GM18508 (cell line): ENCODE data around the gene NDST1.

Source experiments
- ATAC-seq: cut with Tn5 transposase; IDR thresholded peaks from one replicate; pipeline ENCODE4 v1.9.1; 2021; ENCODE audit warnings: moderate number of reproducible peaks; ENCODE audit not compliant: insufficient read depth, unreplicated experiment

NDST1 gene

GRCh38 chr5:150561192-150561512 lies 53.2 kb downstream of the NDST1 start:
- ATAC-seq, result no peak

GRCh38 chr5:150561571-150562275 lies 53.8 kb downstream of the NDST1 start:
- no peak for ATAC-seq

DNA sequence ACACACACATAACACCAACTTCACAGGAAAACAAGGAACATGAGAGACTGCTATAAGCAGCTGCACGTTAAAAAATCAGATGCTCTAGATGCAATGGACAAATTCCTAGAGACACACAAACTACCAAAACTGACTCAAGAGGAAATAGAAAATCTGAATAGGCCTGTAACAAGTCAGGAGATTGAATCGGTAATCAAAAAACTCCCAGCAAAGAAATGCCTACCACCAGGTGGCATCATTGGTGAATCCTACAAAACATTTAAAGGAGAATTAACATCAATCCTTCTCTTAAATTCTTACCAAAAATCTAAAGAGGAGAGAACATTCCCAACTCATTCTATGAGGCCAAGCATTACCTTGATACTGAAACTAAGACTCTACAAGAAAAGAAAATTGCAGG lies 54.9 kb downstream of the NDST1 start:
- no peak for ATAC-seq

DNA sequence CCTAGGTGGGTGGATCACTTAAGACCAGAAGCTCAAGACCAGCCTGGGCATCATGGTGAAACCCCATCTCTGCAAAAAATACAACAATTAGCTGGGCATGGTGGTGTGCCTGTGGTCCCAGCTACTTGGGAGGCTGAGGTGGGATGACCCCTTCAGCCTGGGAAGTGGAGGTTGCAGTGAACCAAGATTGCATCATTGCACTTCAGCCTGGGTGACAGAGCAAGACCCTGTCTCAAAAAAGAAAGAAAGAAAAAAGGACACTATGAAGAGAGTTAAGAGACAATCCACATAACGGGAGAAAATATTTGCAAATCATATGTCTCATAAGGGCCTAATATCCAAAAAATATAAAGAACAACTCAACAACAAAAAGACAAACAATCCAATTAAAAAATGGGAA lies 57.9 kb downstream of the NDST1 start:
- no peak for ATAC-seq

DNA sequence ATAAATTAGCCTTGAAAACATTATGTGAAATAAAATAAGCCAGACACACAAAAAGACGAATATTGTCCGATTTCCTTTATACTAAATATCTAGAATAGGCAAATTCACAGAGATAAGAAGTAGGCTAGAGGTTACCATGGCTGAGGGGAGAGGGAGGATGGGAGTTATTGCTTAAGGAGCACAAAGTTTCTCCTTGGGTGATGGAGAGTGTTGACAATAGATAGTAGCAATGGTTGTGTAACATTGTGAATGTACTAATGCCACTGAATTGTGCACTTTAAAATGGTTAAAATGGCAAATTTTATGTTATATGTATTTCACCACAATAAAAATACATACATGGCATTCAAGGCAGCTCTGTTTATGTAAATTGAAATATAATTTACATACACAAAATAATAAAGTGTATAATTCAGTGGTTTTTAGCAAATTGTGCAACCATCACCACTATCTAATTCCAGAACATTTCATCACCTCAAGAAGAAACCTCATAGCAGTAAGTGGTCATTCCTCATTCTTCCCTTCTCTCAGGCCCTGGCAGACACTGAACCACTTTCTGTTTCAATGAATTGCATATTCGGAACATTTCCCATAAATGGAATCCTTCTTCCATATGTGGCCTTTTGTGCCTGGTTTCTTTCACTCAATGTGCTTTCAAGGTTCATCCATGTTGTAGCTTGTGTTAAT lies 59.2 kb downstream of the NDST1 start:
- ATAC-seq, result no peak

DNA sequence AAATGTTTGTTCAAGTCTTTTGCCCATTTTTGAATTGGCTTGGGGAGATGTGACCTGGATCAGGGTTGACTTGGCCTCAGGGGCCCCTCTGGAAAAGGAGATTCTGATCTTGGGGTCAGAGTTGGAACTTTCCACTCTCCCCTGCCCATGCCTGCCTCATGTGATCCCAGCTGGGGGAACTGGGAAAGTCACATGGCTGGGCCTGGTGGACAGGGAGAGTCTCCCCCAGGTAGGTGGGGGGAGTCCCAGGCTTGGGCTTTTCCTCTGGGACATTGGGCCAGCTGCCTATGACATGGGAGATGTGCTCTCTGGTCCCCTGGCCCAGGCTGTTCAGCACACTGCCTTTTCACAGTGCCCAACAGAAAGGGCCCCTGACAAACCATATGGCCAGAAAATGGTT lies 60.7 kb downstream of the NDST1 start:
- ATAC-seq, result no peak

GRCh38 chr5:150570333-150570732 lies 62.4 kb downstream of the NDST1 start:
- no peak for ATAC-seq

GRCh38 chr5:150571836-150572235 lies 63.9 kb downstream of the NDST1 start:
- no peak for ATAC-seq

GRCh38 chr5:150573216-150573615 lies 65.3 kb downstream of the NDST1 start:
- ATAC-seq, result no peak

GRCh38 chr5:150573867-150574817 lies 66.2 kb downstream of the NDST1 start:
- ATAC-seq, result no peak

- ATAC-seq, result no peak
Measured at GRCh38 chr5:150574818-150575547, 67.1 kb downstream of the NDST1 start.

DNA sequence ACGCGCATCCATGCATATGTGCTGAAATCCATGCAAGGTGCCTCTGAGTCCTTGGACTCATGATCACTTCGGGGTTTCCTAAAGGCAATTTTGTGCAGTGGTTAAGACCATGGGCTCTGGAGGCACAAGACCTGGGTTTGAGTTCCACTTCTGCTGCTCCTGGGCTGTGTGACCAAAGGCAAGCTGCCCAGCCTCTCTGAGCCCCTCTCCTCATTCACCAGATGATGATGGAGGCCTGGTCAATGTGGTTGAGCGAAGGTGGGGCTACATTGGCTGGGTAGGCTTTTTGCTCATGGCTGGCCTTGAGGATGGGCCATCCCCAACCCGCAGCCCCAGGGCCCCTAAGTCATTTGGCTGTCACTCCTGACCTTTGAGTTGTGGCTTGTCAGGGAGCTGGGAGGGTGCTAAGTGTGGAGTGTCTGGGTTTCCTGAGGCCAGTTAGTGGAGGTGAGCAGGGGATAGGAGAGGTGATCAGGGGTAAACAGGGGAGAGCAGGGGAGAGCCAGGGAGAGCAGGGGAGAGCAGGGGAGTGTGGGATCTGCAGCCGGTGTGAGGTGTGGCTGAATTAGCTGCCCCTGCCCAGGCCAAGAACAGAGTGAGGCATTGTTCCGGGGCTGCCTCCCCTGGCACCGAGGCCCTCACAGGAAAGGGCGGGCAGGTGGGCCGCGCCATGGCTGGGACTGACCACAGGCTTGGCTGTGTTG lies 68.0 kb downstream of the NDST1 start:
- ATAC-seq, result no peak

GRCh38 chr5:150576449-150576949 lies 68.6 kb downstream of the NDST1 start:
- ATAC-seq, result no peak

DNA sequence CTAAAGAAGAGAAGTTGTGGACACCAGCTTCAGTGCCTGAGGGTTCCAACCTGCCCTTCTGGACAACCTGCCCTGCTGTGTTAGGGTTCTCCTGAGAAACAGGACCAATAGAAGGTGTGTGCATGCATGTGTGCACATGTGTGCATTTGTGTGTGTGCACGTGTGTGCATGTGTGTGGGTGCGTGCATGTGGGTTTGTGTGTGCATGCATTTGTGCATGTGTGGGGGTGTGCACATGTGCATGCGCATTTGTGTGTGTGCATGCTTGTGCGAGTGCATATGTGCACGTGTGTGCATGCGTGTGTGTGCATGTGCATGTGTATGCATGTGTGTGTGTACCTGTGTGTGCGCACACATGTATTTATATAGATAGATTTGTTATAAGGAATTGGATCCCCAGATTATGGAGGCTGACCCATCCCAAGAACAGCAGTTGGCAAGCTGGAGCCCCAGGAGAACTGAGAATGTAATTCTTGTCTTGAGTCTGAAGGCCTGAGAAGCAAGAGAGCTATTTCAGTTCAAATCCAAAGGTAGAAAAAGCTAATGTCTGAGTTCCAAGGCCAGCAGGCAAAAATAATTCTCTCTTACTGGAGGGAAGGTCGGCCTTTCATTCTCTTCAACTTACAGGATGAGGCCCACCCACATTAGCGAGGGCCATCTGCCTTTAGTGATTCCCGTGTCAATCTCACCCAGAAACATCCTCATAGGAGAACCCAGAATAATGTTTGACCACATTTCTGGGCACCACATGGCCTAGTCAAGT lies 69.6 kb downstream of the NDST1 start:
- no peak for ATAC-seq

- no peak for ATAC-seq
Measured at GRCh38 chr5:150578781-150579461, 71.0 kb downstream of the NDST1 start.

DNA sequence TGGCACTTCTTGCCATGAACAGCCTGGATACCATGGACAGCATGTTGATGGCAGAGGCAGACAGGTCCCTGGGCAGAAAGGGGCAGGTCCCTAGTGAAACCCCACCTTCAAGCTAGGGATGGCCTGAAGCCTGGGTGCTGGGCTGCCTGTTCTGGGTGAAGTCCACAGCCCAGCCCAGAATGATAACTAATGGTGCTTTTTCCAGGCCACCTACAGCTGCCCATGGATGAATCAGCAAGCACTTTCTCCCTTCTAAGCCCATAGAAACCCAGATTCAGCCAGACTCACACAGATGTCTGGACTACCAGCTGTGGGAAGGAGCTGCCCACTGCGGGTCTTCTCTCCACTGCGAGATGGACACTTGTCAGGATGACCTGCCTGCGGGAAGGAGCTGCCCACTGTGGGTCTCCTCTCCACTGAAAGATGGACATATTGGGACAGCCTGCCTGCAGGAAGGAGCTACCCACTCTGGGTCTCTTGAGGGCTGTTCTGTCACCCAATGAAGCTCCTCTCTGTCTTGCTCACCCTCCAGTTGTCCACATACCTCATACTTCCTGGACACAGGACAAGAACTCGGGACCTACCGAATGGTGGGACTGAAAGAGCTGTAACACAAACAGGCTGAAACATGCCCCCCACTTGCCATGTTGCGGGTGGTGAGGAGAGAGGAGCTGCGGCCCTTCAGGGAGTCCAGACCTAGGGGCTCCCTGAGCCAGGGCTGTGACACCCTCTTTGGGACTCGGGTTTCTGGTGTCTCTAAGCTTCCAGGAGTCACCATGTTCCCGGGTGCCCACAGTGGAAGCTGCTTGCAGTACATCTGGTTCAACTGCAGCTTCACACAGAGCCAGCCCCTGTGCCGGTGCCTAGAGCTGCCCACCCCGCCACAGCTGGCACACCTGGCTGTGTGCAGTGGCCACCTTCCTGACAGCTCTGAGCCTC lies 71.8 kb downstream of the NDST1 start:
- no peak for ATAC-seq

DNA sequence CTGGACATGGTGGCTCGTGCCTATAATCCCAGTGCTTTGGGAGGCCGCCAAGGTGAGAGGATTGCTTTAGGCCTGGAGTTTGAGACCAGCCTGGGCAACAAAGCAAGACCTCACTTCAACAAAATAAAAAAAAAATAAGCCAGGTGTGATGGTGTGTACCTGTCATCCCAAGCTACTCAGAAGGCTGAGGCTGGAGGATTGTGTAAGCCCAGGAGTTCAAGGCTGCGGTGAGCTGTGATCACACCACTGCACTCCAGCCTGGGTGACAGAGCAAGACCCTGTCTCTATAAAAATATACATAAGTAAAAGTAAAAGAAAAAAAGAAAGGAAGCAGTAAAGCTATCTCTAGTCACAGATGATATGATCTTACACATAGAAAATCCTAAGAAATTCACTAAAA lies 73.0 kb downstream of the NDST1 start:
- no peak for ATAC-seq
